ENCODE measurements around the gene CHMP1B. TPM values are rescaled to one million over a fixed set of nuclear protein-coding genes. Genes with fewer than 3 reads are reported as not detected.

The CHMP1B gene
- polyA plus RNA-seq, 4 donors: 50.5 to 54.8 (median 53.7) TPM

- no peak for DNase-seq (ENCODE audit: low read depth in 4 of 4, low spot score in 3 of 4)
Observed at GRCh38 chr18:11897781-11898180, 46.6 kb downstream of the CHMP1B start.

GRCh38 chr18:11899063-11899462 is 47.9 kb downstream of the CHMP1B start:
- DNase-seq (ENCODE audit: low read depth in 4 of 4, low spot score in 3 of 4): no peak

- DNase-seq (ENCODE audit: low read depth in 4 of 4, low spot score in 3 of 4): no peak
Observed at GRCh38 chr18:11901826-11902438, 50.7 kb downstream of the CHMP1B start.

- no peak for DNase-seq (ENCODE audit: low read depth in 4 of 4, low spot score in 3 of 4)
Observed at GRCh38 chr18:11902522-11903292, 51.5 kb downstream of the CHMP1B start.

Other genes with a start within 250 kb of the CHMP1B start
- gene SLC35G4, start 241.8 kb upstream of the CHMP1B start, polyA plus RNA-seq (ENCODE audit: insufficient read length in 4 of 4): not detected
- 1 to 10 TPM; 3.3 to 5.1 (median 4.0) TPM for gene GNAL, start 162.1 kb upstream of the CHMP1B start, polyA plus RNA-seq (ENCODE audit: insufficient read length in 4 of 4)
- gene MPPE1, start 56.9 kb downstream of the CHMP1B start, polyA plus RNA-seq (ENCODE audit: insufficient read length in 4 of 4): 10 to 100 TPM; 40.6 to 51.9 (median 43.8) TPM
- 100 to 1,000 TPM in 2 of 4 donors, 10 to 100 TPM in 2; 79.2 to 124 (median 94.7) TPM for gene IMPA2, start 130.1 kb downstream of the CHMP1B start, polyA plus RNA-seq (ENCODE audit: insufficient read length in 4 of 4)
- under 1 TPM; 0.05 to 0.20 (median 0.08) TPM for gene ANKRD62, start 242.4 kb downstream of the CHMP1B start, polyA plus RNA-seq (ENCODE audit: insufficient read length in 4 of 4)